Esophagus muscularis mucosa (tissue), 3 donors: Measurements from ENCODE around the gene CDK19.

Experiments used
- POLR2A ChIP-seq: fragments of 450-650 bp; IDR thresholded peaks from one replicate; pipeline ENCODE4 v1.6.1; 2017; ENCODE audit warnings: antibody characterized with exemption, moderate library complexity, mild to moderate bottlenecking, low read depth
- TF ChIP-seq, protein P1 (sequence below), 3 experiments: fragments of 200-600 bp in 2 of 3; fragments of 450-650 bp in 1 of 3; sonication (generic) in 2 of 3; IDR thresholded peaks; one replicate each; pipeline ENCODE4 v1.5.1; 2017 to 2019; ENCODE audit warnings: antibody characterized with exemption in 3 of 3, mild to moderate bottlenecking in 2 of 3, moderate library complexity in 1 of 3

DNA sequence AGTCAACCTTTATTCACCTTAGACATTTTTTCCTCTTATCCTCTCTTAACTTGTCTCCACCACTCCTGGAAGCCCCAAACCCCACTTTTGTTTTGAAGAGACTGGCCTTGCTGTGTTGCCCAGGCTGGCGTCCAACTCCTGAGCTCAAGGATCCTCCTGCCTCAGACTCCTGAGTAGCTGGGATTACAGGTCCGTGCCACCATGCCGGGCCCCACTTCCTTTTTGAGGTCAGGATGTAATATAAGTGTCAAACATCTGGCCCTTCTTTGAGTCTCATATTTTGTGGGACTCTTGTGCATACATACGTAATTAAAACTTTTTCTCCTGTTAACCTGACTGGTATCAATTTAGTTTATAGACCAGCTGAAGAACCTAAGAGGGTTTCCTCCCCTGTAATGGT lies 1.4 kb upstream of the CDK19 start:
- TF ChIP-seq, protein P1, sequence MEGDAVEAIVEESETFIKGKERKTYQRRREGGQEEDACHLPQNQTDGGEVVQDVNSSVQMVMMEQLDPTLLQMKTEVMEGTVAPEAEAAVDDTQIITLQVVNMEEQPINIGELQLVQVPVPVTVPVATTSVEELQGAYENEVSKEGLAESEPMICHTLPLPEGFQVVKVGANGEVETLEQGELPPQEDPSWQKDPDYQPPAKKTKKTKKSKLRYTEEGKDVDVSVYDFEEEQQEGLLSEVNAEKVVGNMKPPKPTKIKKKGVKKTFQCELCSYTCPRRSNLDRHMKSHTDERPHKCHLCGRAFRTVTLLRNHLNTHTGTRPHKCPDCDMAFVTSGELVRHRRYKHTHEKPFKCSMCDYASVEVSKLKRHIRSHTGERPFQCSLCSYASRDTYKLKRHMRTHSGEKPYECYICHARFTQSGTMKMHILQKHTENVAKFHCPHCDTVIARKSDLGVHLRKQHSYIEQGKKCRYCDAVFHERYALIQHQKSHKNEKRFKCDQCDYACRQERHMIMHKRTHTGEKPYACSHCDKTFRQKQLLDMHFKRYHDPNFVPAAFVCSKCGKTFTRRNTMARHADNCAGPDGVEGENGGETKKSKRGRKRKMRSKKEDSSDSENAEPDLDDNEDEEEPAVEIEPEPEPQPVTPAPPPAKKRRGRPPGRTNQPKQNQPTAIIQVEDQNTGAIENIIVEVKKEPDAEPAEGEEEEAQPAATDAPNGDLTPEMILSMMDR (IDR thresholded peaks at IDR 0.05), result no peak
- TF ChIP-seq POLR2A, result no peak
